Activated naive CD8-positive, alpha-beta T cell (primary cell): Measurements from ENCODE around the gene CALML4.
A peak's percentile ranks its signal among the peaks of the same experiment; 100 is the strongest.
"Not testable (repeated sequence)": the region's sequence is repeated elsewhere in the genome, so short reads cannot be mapped to it uniquely, and the experiment has no call there.

ENCODE experiments used
- H3K27ac Mint-ChIP-seq: one replicate; pipeline ENCODE4 v1.8.0; 2021; ENCODE audit warnings: mixed read lengths
- H3K27me3 Mint-ChIP-seq: one replicate; pipeline ENCODE4 v1.8.0; 2021; ENCODE audit warnings: mixed read lengths
- H3K36me3 Mint-ChIP-seq: one replicate; pipeline ENCODE4 v1.8.0; 2021; ENCODE audit warnings: mixed read lengths
- H3K4me1 Mint-ChIP-seq: one replicate; pipeline ENCODE4 v1.8.0; 2021; ENCODE audit warnings: low read depth, mixed read lengths
- H3K4me3 Mint-ChIP-seq: one replicate; pipeline ENCODE4 v1.8.0; 2021; ENCODE audit warnings: mild to moderate bottlenecking, mixed read lengths
- H3K9me3 Mint-ChIP-seq: one replicate; pipeline ENCODE4 v1.8.0; 2021; ENCODE audit warnings: low read depth, mixed read lengths

The CALML4 gene

GRCh38 chr15:68218331-68218730, 13.2 kb upstream of the CALML4 start:
- Mint-ChIP-seq H3K9me3 (no peaks in the 10 kb centered on the region), H3K4me3 (no peak overlapping the region), H3K4me1 (peaks cover 2% of the 10 kb centered on the region), H3K27me3 (no peaks in the 10 kb centered on the region), H3K27ac (no peak overlapping the region), H3K36me3 (peaks cover 5% of the 10 kb centered on the region)

DNA sequence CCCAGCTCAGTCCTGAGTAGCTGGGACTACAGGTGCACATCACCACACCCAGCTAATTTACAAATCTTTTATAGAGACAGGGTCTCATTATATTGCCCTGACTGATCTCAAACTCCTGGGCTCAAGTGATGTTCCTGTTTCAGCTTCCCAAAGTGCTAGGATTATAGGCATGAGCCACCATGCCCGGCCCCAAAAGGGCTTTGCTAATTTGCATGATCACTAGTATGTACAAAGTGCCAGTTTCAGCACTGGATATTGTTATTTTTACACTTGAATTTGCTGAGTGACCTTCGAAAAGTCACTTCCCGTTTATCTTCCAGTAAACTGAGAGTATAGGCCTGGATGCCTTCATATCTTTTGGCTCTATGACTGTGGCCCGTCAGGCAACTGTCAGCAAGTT, 12.2 kb upstream of the CALML4 start:
- no peaks in the 10 kb centered on the region for H3K27me3 Mint-ChIP-seq

GRCh38 chr15:68214838-68215254, 9.7 kb upstream of the CALML4 start:
- no peaks in the 10 kb centered on the region for H3K9me3 Mint-ChIP-seq
- H3K27me3 Mint-ChIP-seq, result no peaks in the 10 kb centered on the region

More for the DNA sequence above, 12.2 kb upstream of the CALML4 start:
- no peaks in the 10 kb centered on the region for H3K9me3 Mint-ChIP-seq
- H3K4me1 Mint-ChIP-seq, result no peaks in the 10 kb centered on the region
- H3K36me3 Mint-ChIP-seq, result peaks cover 3% of the 10 kb centered on the region
- H3K27ac Mint-ChIP-seq, result no peak overlapping the region
- H3K4me3 Mint-ChIP-seq, result no peak overlapping the region

GRCh38 chr15:68213991-68214837, 9.1 kb upstream of the CALML4 start:
- H3K27me3 Mint-ChIP-seq, result no peaks in the 10 kb centered on the region
- H3K27ac Mint-ChIP-seq, result no peak overlapping the region
- no peak overlapping the region for H3K4me3 Mint-ChIP-seq
- H3K9me3 Mint-ChIP-seq, result no peaks in the 10 kb centered on the region
- peaks cover 3% of the 10 kb centered on the region for H3K36me3 Mint-ChIP-seq
- H3K4me1 Mint-ChIP-seq, result peaks cover 8% of the 10 kb centered on the region

More at GRCh38 chr15:68214838-68215254, 9.7 kb upstream of the CALML4 start:
- Mint-ChIP-seq H3K36me3 (peaks cover 3% of the 10 kb centered on the region), H3K4me3 (no peak overlapping the region), H3K4me1 (peaks cover 3% of the 10 kb centered on the region), H3K27ac (no peak overlapping the region)

- not testable (repeated sequence) for H3K27ac Mint-ChIP-seq, H3K36me3 Mint-ChIP-seq, H3K9me3 Mint-ChIP-seq, H3K4me3 Mint-ChIP-seq, H3K27me3 Mint-ChIP-seq
- H3K4me1 Mint-ChIP-seq, result peaks cover 13% of the 10 kb centered on the region
Measured at GRCh38 chr15:68213491-68213845, 8.3 kb upstream of the CALML4 start.

DNA sequence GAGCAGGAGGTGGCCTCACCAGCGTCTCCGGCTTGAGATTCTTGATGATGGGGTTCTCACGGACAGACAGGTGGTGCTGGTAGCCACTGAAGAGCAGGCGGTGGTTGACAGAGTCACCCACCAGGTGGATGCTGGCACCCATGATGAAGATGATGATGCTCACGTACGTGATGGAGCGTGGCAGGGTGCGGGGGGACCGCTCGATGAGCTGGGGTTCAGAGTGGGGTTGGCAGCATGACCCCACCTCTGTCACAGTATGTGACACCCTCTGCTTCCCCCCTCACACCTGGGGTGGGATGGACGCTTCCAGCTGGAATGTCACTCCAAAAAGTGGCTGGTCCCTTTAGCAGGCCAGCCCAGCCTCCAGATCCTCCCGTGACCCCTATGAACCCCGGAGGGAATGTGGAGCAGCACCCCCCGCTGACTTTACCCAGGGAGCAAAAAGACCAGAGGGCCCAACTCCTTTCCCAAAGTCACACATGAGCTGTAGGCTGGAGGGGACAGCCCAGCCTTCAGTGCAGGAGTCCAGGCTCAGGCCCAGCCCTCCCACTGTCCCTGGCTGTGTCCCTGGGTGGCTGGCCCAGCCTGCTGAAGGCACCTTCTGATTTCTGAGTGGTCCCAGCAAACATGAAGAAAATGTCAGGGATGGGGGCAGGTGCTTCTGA, 6.7 kb upstream of the CALML4 start:
- H3K36me3 Mint-ChIP-seq, result no peaks in the 10 kb centered on the region
- H3K4me3 Mint-ChIP-seq, result no peak overlapping the region
- H3K27ac Mint-ChIP-seq, result no peak overlapping the region
- H3K9me3 Mint-ChIP-seq, result no peaks in the 10 kb centered on the region
- no peaks in the 10 kb centered on the region for H3K27me3 Mint-ChIP-seq
- H3K4me1 Mint-ChIP-seq, result peaks cover 15% of the 10 kb centered on the region

- no peaks in the 10 kb centered on the region for H3K27me3 Mint-ChIP-seq
- H3K4me3 Mint-ChIP-seq, result no peak overlapping the region
- no peaks in the 10 kb centered on the region for H3K36me3 Mint-ChIP-seq
- no peaks in the 10 kb centered on the region for H3K9me3 Mint-ChIP-seq
- H3K4me1 Mint-ChIP-seq, result peaks cover 15% of the 10 kb centered on the region
- H3K27ac Mint-ChIP-seq, result no peak overlapping the region
Measured at GRCh38 chr15:68210821-68211655, 5.9 kb upstream of the CALML4 start.

- no peaks in the 10 kb centered on the region for H3K9me3 Mint-ChIP-seq
Measured at GRCh38 chr15:68210409-68210756, 5.3 kb upstream of the CALML4 start.

GRCh38 chr15:68209735-68210408, 4.7 kb upstream of the CALML4 start:
- no peaks in the 10 kb centered on the region for H3K27me3 Mint-ChIP-seq
- no peak overlapping the region for H3K4me3 Mint-ChIP-seq
- H3K9me3 Mint-ChIP-seq, result no peaks in the 10 kb centered on the region
- H3K27ac Mint-ChIP-seq, result peak overlapping the region; percentile 54
- no peaks in the 10 kb centered on the region for H3K36me3 Mint-ChIP-seq
- peaks cover 15% of the 10 kb centered on the region for H3K4me1 Mint-ChIP-seq

More at GRCh38 chr15:68210409-68210756, 5.3 kb upstream of the CALML4 start:
- no peak overlapping the region for H3K27ac Mint-ChIP-seq
- no peaks in the 10 kb centered on the region for H3K27me3 Mint-ChIP-seq
- H3K36me3 Mint-ChIP-seq, result no peaks in the 10 kb centered on the region
- H3K4me1 Mint-ChIP-seq, result peaks cover 15% of the 10 kb centered on the region
- no peak overlapping the region for H3K4me3 Mint-ChIP-seq

DNA sequence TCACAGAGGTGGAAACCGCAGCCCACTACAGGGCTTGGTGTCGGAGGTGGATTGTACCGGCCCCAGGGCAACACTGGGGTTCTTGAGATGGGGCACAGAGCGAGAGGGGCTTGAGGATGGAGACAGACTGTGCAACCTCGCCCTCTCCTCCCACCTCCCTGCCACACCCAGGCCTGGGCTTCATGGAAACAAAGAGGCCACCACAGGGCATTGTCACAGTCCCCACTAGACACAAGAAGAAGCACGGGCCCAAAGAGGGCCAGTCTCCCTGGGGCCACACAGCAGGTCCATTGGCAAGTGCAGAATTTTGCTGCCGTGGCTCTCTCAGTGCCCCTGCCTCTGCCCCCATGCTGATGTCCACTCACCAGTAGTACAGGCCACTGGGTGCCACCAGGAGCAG, 4.1 kb upstream of the CALML4 start:
- Mint-ChIP-seq H3K4me3 (no peak overlapping the region), H3K27ac (no peak overlapping the region)

DNA sequence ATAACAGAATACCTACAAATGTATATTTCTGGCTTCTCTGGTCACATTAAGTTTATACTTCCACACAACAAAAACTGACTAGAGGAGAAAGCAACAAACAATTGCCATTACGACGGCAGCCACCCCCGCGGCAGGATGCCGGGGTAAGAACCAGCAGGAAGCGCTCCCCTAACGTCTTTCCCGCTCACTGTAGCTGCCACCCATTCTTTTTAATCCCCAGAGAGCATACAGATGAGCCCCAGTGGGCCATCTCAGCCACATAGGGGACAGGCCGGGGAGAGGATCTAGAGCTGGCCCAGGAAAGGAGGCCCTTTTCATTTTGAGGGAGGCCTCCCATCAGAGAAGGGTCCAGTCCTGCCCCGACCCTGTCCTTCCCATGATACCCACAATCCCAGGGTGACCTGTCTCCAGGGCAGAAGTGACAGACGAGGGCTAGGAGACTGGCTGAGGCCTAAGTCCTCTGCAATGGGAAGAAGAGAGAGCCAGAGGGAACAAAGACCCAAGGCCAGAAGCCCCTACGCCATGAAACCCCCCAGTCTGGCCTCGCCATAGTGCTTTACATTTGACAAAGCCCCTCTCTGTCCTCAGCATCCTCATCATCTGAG, 3.6 kb upstream of the CALML4 start:
- no peaks in the 10 kb centered on the region for H3K9me3 Mint-ChIP-seq
- no peaks in the 10 kb centered on the region for H3K27me3 Mint-ChIP-seq
- H3K27ac Mint-ChIP-seq, result peak overlapping the region; percentile 47
- H3K4me3 Mint-ChIP-seq, result peak overlapping the region; percentile 51
- peaks cover 15% of the 10 kb centered on the region for H3K4me1 Mint-ChIP-seq
- no peaks in the 10 kb centered on the region for H3K36me3 Mint-ChIP-seq

More for the DNA sequence above, 4.1 kb upstream of the CALML4 start:
- Mint-ChIP-seq H3K36me3 (no peaks in the 10 kb centered on the region), H3K4me1 (peaks cover 15% of the 10 kb centered on the region), H3K9me3 (no peaks in the 10 kb centered on the region), H3K27me3 (no peaks in the 10 kb centered on the region)

GRCh38 chr15:68208136-68208535, 3.0 kb upstream of the CALML4 start:
- H3K36me3 Mint-ChIP-seq, result no peaks in the 10 kb centered on the region
- H3K9me3 Mint-ChIP-seq, result no peaks in the 10 kb centered on the region
- no peak overlapping the region for H3K27ac Mint-ChIP-seq
- H3K27me3 Mint-ChIP-seq, result no peaks in the 10 kb centered on the region
- H3K4me1 Mint-ChIP-seq, result peaks cover 15% of the 10 kb centered on the region
- no peak overlapping the region for H3K4me3 Mint-ChIP-seq

DNA sequence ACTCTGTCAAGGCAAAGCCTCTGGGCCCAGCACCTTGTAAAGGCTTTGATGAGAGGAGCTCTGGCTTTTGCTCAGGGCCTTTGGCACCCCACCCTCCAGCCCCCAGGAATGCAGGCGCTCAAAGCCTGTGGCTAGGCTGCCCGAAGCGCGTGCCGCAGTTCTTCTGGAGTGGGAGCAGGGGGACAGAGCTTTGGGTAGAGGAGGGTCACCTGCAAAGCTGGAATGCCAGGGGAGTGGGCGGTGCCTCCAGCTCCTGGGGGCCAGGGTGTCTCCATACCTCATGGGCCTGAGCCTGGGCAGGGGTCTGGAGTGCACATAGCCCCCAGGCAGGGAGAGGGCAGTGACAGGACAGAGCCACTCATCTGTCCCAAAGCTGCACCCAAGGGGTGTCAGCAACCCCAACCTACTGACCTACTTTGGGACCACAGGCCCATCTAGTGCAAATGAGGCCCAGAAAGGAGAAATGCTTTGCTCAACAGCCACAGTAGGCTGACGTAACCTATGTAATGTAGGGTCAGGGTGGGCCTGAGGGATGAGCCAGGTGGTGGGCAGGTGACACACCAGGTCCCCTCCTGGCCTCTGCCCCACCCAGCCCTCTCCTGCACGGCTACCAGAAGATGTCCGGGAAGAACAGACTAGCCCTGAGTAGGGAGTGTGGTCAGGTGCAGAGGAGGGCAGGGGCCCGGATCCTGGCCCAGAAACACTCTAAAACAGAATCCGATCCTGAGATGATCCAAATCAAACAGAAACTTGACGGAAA, 2.2 kb upstream of the CALML4 start:
- Mint-ChIP-seq H3K9me3 (no peaks in the 10 kb centered on the region), H3K36me3 (no peaks in the 10 kb centered on the region), H3K27me3 (no peaks in the 10 kb centered on the region), H3K27ac (no peak overlapping the region), H3K4me1 (peaks cover 15% of the 10 kb centered on the region), H3K4me3 (no peak overlapping the region)

DNA sequence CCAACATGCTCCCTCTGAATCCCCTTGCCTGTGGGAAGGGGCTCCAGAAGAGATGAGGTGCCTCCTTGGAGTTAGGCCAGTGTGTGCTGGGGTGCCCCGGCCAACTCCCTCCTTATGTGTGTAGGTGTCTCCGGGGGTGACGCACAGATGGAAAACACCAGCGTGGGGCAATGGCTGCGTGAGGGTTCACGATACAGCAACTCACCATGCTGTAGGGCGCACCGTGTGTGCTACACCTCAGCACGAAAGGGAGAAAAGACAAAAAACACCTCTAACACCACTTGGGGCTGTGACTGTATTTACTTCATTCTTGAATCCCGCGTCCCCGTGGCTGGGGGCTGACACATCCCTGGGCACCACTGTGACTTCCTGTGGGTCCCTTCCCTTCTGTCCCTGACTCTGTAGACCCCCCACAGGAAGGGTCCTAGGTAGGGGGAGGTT, 1.6 kb upstream of the CALML4 start:
- Mint-ChIP-seq H3K9me3 (no peaks in the 10 kb centered on the region), H3K4me3 (no peak overlapping the region), H3K27ac (no peak overlapping the region), H3K36me3 (no peaks in the 10 kb centered on the region), H3K27me3 (no peaks in the 10 kb centered on the region), H3K4me1 (peaks cover 15% of the 10 kb centered on the region)
